ENCODE data around the gene KCTD16.

KCTD16 gene

DNA sequence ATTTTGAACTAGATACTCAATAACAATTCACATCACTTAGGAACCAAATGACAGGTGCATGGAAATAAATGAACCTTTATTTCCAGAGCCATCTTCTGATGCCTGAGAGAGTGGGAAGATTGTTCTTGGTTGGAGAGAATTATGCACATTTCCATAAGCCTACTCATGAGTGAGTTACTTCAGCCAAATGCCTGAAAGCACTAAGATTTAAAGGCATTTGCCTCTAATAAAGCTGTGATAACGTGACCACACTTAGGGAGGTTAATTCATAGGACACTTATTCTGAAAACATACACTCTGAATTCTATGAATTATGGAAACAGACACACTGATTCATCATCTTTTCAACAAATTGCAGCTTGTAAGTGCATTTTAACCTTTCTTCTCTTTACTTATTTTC lies 40.0 kb downstream of the KCTD16 start:
- no peak for DNase-seq

DNA sequence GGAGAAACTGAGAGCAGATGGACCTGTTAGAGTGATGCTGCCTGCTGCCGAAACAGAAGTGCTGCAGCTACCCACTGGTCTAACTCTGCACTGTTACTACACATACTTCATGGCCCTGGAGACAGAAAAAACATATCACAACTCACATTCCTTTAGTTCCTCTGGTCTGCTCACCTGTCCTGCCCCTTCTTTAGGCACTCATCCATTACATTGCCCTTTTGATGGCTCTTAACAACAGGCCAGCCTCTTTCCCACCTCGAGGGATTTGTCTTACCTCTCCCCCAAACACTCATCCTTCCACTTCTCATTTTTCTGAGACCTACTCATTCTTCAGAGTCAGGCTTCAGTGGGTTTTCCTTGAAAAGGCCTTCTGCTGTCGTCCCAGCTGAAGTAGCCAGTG lies 49.2 kb downstream of the KCTD16 start:
- no peak for DNase-seq

DNA sequence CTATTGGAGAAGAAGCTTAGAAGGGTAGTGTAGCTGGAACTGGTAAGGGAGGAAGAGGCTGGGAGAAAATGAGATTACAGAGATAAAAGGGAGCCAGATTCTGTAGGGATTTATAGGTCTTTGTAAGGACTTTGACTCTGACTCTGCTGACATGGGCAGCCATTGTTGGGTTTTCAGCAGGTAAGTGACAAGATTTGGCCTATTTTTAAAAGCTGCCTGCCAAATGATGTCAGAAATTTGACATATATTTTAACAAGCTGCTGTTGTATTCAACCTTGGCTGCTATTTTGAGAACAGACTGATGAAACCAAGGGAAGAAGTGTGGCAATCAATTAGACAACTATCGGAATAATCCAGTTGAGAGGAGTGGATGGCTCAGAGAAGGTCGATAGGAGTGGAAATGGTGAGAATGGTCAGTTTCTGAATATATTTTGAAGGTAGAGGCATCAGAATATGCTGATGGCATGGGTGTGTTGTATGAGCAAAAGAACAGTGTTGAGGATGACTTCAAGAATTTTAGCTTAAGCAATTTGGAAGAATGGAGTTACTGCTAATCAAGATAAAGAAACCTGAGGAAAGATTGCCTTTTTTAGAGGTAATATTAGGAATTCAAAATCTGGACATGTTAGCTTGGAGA lies 56.8 kb downstream of the KCTD16 start:
- no peak for DNase-seq

DNA sequence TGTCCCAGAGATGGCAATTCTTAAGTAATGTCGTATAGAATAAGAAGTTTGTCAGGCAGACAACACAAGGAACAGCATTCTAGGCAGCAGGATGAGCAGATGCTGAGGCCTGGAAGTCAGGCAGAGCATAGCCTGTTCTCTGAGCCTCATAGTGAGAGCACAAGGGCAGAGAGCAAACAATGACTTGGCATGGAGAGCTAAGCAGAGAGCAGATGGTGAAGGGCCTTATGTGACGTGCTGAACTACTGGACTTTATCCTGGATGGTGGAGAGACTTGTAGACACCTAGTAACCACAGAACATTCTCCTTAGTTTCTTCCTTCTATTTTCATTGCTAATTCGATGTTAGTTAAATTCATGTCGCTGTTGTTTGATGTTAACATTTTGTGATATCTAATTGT lies 60.1 kb downstream of the KCTD16 start:
- no peak for DNase-seq

DNA sequence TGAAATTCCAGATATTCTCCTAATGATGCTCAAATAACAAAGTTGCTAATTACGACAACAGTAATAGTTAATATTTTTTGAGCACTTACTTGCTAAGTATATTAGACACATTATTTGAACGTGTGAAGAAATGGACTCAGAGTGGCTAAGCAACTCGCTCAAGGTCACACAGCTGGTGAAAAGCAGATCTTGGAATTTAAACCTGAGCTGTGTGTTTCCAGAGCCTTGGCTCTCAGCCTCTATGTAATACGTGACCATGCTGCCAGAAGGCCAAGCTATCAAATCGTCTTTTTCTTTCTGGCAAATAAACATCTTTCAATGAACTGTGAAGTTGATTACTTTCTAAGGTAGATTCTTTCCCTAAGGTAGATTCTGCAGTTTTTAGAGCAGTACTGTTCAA lies 61.6 kb downstream of the KCTD16 start:
- no peak for DNase-seq

DNA sequence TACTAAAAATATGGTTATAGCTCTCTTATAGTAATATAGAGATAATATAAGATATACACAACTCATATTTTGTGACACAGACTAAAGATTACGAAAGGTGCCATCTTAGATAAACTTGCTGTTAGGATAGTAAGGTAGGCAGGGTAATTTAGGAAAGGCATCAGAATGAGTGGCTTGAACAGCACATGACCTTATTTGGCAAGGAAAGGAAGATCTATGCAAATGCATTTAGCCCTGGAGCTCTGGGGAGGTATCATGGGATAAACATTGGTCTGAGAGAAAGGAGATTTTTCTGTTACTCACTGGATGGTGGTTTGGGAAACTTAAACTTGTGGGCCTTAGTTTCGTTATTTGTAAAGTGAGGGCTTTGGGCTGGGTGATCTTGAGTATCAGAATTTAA lies 65.8 kb downstream of the KCTD16 start:
- DNase-seq = no peak

DNA sequence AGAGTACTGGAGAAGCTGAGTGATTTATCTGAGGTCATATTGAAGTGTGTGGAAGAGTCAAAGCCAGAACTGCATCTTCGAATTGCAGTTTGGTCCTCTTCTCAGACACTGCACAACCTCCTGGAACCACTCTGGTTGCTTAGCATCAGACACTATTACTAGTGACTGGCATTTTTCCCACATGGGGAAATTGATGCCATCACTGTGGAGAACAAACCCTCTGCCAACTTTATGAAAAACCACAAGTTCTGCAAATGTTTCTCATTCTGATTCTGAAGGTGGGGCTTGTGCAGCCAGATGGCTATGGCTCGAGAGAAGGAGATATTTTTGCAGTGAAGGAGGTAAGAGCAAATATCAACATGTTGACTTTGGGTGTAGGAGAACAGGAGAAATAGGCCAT lies 67.2 kb downstream of the KCTD16 start:
- no peak for DNase-seq

DNA sequence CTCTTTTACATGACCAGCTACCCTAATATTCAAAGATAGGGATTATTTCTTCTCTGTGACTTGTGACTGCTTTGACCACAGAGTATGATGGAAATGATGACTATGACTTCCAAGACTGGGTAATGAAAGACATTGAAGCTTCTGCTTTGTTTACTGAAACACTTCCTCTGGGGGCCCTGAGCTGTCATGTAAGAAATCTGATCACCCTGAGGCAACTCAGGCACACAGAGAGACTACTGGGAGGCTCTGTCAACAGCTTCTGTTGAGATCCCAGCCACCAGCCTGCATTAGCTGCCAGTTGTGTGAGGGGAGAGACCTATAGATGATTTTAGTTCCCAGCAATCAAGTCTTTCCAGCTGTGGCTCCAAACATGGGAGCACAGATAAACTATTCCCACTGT lies 76.5 kb downstream of the KCTD16 start:
- peak; percentile 27 for DNase-seq

DNA sequence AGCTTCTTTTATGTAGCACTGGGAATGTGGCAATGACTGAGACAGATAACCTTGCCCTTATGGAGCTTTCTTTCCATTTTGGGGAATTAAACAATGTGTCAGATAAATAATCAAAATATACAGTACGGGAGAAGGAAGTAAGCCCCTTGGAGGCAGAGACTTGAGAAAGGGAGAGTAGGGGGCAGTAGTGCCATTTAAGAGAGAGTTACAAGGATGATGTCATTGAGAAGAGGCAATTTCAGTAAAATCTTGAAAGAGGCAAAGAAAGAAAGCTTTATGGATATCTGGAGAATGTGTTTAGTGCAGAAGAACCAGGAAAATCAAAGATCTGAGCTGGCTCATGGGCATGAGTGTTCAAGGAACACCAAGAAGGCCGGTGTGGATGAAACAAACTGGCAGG lies 77.3 kb downstream of the KCTD16 start:
- no peak for DNase-seq

DNA sequence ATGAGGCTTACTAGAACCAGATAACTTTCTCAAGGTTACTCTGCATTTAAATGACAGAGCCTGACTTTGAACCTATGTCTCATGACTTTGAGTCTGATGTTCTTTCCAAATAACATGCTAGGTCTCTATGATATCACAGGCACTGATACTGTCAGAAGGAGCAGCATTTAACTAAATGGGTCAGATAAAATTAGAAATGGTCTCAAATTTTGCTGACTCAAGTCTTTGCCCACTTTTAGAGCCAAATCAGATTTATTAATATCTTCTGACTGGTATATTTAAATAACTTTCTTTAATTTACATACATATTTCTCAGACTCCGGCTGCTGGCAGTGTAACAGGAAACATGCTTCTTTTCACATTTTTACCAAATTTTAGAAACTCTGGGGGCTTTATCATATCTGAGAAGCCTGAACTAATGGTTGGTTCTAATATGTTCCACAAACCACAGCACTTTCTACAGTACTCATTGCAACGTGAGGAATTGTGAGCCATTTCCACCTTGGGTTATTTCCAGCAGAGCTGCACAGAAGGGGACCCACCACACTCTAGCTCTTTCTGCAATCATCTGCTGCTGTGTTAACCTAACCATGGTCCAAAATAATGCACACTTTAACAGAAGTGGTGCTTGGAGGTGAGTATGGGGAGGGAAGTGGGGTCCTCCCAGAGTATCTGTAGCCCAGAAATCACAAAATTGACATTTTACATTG lies 79.2 kb downstream of the KCTD16 start:
- DNase-seq = no peak

DNA sequence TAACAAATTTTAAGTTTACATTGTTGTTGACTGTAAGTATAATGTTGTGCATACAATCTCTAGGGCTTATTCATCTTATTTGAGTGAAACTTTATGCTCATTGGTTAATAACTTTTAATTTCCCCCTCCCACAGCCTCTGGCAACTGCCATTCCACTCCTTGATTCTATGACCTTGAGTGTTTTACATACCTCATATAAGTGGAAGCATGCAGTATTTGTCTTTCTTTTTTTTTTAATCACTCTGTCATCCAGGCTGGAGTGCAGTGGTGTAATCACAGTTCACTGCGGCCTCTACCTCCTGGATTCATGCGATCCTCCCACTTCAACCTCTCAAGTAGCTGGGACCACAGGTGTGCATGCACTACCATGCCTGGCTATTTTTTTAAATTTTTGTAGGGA lies 83.9 kb downstream of the KCTD16 start:
- no peak for DNase-seq

DNA sequence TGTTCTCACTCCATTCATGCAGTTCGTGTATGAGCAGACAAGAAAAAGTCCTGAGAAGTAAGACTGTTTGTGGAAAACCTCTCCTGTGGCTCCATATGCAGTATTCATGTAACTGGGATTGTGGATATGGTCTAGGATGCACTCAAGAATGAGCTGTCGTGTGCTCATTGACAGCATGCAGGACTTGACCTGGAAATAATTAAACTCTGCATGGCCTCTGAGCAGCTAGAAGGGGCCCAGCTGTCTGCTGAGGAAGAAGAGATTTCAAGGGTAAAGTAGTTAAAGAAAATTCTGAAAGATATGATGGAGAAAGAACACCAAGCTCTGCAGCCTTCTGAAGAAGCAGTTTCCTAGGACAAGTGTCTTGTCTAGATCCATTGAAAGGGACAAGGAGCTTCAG lies 89.4 kb downstream of the KCTD16 start:
- DNase-seq = no peak

DNA sequence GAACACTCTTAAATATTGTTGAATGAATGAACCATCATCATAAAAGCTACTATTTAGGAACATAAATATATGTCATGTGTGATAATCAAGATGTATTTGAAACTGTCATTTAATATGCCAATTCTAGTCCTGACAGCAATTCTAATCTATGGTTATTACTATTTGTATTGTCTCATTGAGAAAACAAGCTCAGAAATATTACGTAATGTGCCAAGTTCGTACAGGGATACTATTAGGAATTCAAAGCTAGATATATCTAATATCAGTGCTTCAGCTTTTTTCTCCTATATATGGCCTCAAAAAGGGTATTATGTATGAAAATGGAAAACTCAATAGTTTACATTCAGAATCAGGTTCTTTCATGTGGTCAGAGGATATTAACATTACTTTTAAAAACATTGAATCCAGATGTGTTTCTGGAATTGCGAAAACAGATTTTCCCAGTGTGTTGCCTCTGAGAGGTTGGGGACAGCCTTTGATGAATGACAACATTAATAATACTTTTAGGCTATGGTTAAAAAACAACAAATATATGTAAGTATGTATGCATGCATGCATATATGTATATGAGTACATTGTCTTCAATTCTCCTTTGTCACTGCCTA lies 95.1 kb downstream of the KCTD16 start:
- no peak for DNase-seq

DNA sequence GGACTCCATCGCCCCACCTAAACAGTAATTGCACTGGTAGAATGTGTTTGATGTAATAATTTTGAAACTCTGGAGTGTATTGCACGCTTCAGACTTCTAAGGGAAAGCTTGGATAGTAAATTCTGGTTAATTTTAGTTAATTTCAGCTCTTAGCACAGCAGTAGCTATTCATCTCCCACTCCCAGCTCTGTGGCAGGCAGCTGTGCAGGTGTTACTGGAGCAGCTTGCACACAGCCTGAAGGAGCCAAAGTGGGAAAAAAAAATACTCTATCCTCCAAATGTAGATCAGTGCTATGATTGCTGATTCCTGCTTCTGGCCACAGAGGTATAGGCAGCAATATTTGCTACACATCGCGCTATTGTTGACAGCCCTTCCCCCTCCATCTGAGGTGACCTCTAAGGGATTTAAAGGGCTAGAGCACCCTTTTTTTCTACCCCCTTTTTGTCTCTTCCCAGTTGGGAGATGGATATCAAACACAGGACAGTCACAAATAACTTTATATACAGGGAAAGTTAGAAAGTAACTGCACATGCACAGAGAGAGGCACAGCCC lies 97.4 kb downstream of the KCTD16 start:
- no peak for DNase-seq

DNA sequence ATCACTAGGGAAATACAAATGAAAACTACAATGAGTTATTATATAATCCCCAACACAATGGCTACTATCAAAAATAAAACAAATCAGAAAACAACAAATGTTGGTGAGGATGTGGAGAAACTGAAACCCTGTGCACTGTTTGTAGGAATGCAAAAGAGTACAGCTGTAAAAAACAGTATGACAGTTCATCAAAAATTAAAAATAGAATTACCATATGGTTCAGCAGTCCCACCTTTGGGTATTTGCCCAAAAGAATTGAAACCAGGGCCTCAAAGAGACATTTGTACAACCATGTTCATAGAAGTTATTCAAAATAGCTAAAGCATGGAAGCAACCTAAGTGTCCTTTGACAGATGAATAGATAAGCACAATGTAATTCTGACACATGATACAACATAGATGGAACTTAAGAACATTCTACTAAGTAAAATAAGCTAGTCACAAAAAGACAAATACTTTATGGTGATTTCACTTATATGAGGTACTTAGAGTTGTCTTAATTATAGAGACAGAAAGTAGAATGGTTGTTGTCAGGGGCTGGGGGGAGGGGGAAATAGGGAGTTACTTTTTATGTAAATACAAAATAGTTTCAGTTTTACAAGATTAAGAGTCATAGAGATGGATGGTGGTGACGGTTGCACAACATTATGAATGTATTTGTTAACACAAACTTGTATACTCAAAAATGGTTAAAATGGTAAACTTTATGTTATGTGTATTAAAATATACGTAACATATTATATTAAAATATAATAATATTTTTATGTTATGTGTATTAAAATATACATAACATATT lies 102.8 kb downstream of the KCTD16 start:
- no peak for DNase-seq

DNA sequence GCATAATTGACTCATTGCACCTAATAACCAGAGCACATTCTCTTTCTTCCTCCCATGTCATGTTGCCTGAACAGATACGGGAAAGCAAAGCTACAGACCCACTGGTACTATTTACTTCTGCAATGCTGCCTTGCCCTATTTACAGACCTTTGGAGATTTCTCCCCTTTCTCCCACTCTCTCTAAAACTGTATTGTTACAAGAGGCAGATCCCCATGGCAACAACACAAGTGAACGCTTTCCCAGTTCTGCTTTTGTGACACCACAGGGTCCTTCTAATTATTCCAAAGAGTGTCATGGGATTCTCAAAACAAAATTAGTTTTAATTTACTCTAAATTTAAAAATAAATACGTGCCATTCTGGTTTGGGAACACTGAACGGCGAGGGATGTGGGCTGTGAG lies 104.7 kb downstream of the KCTD16 start:
- peak; percentile 67 for DNase-seq

DNA sequence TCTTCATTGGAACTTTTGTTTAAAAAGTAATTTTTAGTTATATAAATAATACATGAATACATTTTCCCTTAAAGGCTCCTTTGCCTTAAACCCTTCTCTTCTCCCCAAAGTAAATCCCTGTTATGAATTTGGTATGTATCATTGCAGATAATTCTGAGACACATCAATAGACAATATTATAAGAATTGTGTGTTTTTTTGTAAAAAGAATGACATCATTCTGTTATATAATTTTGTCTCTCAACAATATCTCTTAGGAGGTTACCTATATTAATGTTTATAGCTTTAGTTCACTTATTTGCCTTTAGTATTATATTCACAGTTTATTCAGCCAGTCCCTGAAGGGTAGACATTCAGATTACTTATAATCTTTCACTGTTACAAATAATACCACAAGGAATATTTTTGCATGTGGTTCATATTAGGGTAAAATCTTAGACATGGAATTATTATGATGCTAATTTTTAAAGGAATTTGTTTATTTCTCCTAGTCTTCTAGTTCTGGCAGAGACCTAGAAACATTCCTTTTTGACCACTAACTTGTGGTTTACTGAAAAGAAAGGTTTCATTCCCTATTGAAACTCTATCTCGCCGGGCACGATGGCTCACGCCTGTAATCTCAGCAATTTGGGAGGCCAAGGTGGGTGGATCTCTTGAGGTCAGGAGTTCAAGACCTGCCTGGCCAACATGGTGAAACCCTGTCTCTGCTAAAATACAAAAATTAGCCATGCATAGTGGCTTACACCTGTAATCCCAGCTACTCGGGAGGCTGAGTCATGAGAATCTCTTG lies 105.6 kb downstream of the KCTD16 start:
- no peak for DNase-seq

DNA sequence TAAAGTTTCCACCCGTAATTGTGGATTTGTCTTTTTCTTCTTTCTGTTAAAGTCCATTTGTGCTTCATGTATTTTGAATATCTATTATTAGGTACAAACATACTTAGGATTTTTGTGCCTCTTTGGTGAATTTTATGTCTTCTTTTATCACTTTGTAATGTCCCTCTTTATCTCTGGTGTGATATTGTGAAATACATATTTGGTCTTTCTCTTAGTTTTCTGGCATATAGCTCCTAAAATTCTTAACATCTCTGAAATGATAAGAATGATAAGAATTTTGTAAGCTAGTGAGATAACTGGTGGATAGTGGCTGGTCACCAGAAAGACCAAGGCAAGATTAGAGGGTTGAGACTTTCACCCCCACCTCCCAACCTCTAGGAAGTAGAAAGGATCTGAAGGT lies 111.1 kb downstream of the KCTD16 start:
- no peak for DNase-seq

DNA sequence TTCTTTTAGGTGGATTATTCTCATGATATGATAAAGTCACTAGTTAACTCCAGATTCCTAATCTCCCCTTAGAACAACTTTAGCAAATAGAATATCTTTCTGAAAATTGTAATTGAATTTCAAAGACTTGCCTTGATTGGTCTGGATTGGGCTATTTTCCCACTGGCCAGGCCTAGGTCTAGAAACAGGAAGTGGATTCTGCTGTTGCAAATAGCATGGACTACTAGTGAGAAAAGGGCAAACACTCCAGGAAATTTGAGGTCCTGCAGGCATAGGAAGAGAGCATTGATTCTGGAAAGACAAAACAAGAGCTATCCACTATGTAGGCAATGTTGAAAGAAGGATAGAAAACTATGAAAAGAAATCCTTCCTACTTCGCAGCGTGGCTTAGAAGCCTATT lies 113.4 kb downstream of the KCTD16 start:
- no peak for DNase-seq

DNA sequence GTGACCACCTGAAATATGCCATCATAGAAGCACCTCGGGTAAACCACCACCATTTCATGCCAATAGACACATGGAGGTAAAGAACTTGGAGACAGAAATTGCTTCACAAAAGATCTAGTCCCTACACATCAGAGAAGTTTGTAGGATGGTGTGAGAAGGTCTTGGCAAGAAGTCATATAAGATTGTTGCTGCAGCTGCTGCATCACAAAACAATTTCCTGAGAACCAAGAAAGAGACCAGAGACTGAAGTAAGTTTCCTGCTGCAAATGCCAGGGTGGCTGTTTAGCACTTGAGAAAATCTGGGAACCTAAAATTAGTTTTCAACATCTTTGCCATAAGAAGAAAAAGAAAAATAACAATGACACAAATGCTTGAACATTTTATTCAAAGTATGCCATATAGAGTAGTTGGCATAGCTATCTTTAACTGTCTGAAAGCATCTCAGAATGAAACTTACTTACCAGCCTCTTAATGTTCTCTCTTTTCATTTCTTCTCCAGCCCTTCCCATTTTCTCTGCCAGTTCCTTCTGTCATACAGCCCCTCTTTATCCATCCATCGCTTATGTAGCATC lies 114.3 kb downstream of the KCTD16 start:
- DNase-seq = no peak

DNA sequence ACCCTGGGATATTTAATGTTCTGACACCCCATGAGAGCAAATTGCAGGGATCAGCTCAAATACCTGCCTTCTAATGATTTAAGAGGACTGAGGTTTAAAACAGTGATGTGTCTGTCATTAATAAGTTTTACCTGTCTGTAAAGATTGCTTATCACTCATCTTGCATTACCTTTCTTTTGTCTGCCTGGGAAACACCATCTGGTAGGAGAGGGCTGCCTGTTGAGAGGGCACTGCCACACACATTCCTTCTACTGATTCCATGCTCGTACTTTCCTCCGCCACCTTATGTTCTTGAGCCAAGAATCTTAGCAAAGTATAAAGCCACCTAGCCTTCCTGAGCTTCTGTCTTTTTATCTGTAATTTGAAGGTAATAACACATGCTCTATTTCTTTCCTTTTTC lies 118.6 kb downstream of the KCTD16 start:
- no peak for DNase-seq

DNA sequence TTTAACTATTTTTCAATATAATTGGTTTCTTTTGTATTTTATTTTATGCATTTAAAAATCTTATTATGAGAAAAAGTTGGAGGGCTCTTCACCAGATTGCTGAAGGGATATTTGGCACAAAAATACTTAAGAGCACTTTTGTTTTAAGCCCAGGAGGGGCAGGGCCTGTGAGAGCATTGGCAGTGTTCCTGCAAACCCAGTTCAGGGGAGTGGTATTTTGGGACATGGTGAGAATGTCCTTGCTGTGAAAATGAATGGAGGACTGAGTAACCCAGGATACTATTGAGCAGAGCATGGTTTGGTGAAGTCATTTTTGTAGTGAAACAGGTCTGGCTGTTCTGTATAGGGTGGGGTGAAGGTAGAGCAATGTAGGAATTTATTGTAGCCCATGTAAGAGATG lies 121.4 kb downstream of the KCTD16 start:
- no peak for DNase-seq

Measured in COR-L47 (cell line).